B cell (primary cell): ENCODE measurements around the gene NIT2. TPM values are rescaled to one million over a fixed set of nuclear protein-coding genes. Genes with fewer than 3 reads are reported as not detected.
"Not testable (repeated sequence)": the region's sequence is repeated elsewhere in the genome, so short reads cannot be mapped to it uniquely, and the experiment has no call there.

Experiments used
- ATAC-seq: fragments of 200-7000 bp; cut with Tn5 transposase; one replicate; pipeline ENCODE4 v1.10.0; 2021; ENCODE audit warnings: low read depth, mild to moderate bottlenecking, moderate number of reproducible peaks, moderate library complexity
- CTCF ChIA-PET: fragments of 350-600 bp; sonication (Branson Sonifier 250); formaldehyde crosslinking; loops from one replicate; lab custom pipeline; 2021; ENCODE audit warnings: antibody characterized with exemption, inconsistent platforms; lab: Charles Lee
- POLR2A ChIA-PET: fragments of 350-600 bp; sonication (Branson Sonifier 250); formaldehyde crosslinking; loops from one replicate; lab custom pipeline; 2021; ENCODE audit warnings: antibody characterized with exemption; lab: Charles Lee
- DNase-seq: peaks from one replicate; pipeline ENCODE4 v3.0.0; 2013
- H2AFZ ChIP-seq: 2 replicates; pipeline ENCODE4 v1.6.1; 2012; ENCODE audit warnings: mild to moderate bottlenecking, low read depth, low read length; ENCODE audit not compliant: insufficient read depth, poor library complexity, severe bottlenecking
- H3K27ac ChIP-seq, 2 donors: 1 replicate in 1 of 2; 2 replicates in 1 of 2; pipeline ENCODE4 v1.5.1; 2012 to 2013; ENCODE audit warnings: low read length in 2 of 2, mild to moderate bottlenecking in 2 of 2, moderate library complexity in 1 of 2
- H3K27me3 ChIP-seq, 4 experiments: fragments of 200-600 bp in 1 of 4; sonication (generic) in 1 of 4; replicated peaks in 1 of 4; 1 replicate in 2 of 4; 2 replicates in 2 of 4; pipeline versions ENCODE4 v1.6.1 to v1.7.0; 2013 to 2016; ENCODE audit warnings: low read length in 3 of 4, mild to moderate bottlenecking in 2 of 4, mixed read lengths in 1 of 4, moderate library complexity in 1 of 4; ENCODE audit not compliant: insufficient read depth in 4 of 4, control insufficient read depth in 3 of 4; ENCODE audit errors: control extremely low read depth in 1 of 4
- H3K36me3 ChIP-seq, 2 experiments: replicated peaks in 1 of 2; 1 replicate in 1 of 2; 2 replicates in 1 of 2; pipeline versions ENCODE4 v1.6.1 to v1.7.1; 2013; ENCODE audit warnings: low read length in 1 of 2; ENCODE audit not compliant: insufficient read depth in 2 of 2, control insufficient read depth in 1 of 2; ENCODE audit errors: control extremely low read depth in 1 of 2, extremely low read depth in 1 of 2
- H3K4me1 ChIP-seq, 2 donors: fragments of 200-600 bp in 1 of 2; sonication (generic) in 1 of 2; 1 replicate in 1 of 2; 2 replicates in 1 of 2; pipeline versions ENCODE4 v1.5.1 to v1.6.1; 2013 to 2017; ENCODE audit warnings: low read length in 2 of 2; ENCODE audit not compliant: control insufficient read depth in 2 of 2, insufficient read depth in 2 of 2
- H3K4me2 ChIP-seq: replicated peaks from 2 replicates; pipeline ENCODE3; 2012; ENCODE audit warnings: mild to moderate bottlenecking, low read depth, low read length; ENCODE audit not compliant: poor library complexity, severe bottlenecking
- H3K4me3 ChIP-seq, 5 experiments: fragments of 200-600 bp in 1 of 5; sonication (generic) in 1 of 5; 1 replicate in 3 of 5; 2 replicates in 2 of 5; pipeline versions ENCODE4 v1.5.1 to v1.7.0; 2011 to 2016; ENCODE audit warnings: low read length in 4 of 5, mild to moderate bottlenecking in 4 of 5, low read depth in 2 of 5, control low read depth in 1 of 5, moderate library complexity in 1 of 5; ENCODE audit not compliant: insufficient read depth in 1 of 5; ENCODE audit errors: control extremely low read depth in 1 of 5, extremely low read depth in 1 of 5
- H3K79me2 ChIP-seq: fragments of 200-600 bp; sonication (generic); one replicate; pipeline ENCODE4 v1.6.0; 2016; ENCODE audit warnings: low read length; ENCODE audit not compliant: control insufficient read depth, insufficient read depth
- H3K9ac ChIP-seq: fragments of 200-600 bp; sonication (generic); 2 replicates; pipeline ENCODE4 v1.6.1; 2017; ENCODE audit warnings: mild to moderate bottlenecking, low read length, moderate library complexity
- H3K9me3 ChIP-seq, 3 donors: one replicate each; pipeline versions ENCODE4 v1.6.1 to v1.7.1; 2013; ENCODE audit warnings: low read length in 2 of 3; ENCODE audit not compliant: control insufficient read depth in 2 of 3, insufficient read depth in 1 of 3; ENCODE audit errors: control extremely low read depth in 1 of 3
- H4K20me1 ChIP-seq: 2 replicates; pipeline ENCODE4 v1.6.0; 2012; ENCODE audit warnings: mild to moderate bottlenecking, low read length; ENCODE audit not compliant: insufficient read depth, control insufficient read depth, poor library complexity, severe bottlenecking
- H3K27ac Mint-ChIP-seq: one replicate; pipeline ENCODE4 v1.8.0; 2021; ENCODE audit warnings: mixed read lengths
- H3K27me3 Mint-ChIP-seq: one replicate; pipeline ENCODE4 v1.8.0; 2021; ENCODE audit warnings: mixed read lengths
- H3K4me1 Mint-ChIP-seq: one replicate; pipeline ENCODE4 v1.8.0; 2021; ENCODE audit warnings: mixed read lengths
- H3K4me3 Mint-ChIP-seq: one replicate; pipeline ENCODE4 v1.8.0; 2021; ENCODE audit warnings: mixed read lengths
- H3K9me3 Mint-ChIP-seq: one replicate; pipeline ENCODE4 v1.8.0; 2022; ENCODE audit warnings: mixed read lengths; ENCODE audit not compliant: insufficient read depth
- EZH2 ChIP-seq: IDR thresholded peaks from 2 replicates; pipeline ENCODE4 v1.6.1; 2012; ENCODE audit warnings: borderline replicate concordance, low read depth, mild to moderate bottlenecking, moderate library complexity, low read length; ENCODE audit not compliant: insufficient read depth, poor library complexity, severe bottlenecking
- WGBS: methylation state at CpG from one replicate; pipeline ENCODE4 v1.1.5; 2013; ENCODE audit warnings: missing lambda C conversion rate; ENCODE audit not compliant: insufficient coverage; 5-methylcytosine and 5-hydroxymethylcytosine counted together
- intact Hi-C: fragments of 100-400 bp; cut with micrococcal nuclease; formaldehyde crosslinking; loops from one replicate; pipeline ENCODE4 v1.10.0; 2022
- polyA plus RNA-seq: library from polyadenylated mRNA; depleted of rRNA; stranded (reverse); fragments of >200 nt; gene quantifications from 2 replicates; pipeline ENCODE4 v1.2.3, GENCODE V29; 2012
- total RNA-seq, 2 donors: library from RNA; stranded (reverse); fragments of 120-200 nt in 1 of 2; gene quantifications; 1 replicate in 1 of 2; 2 replicates in 1 of 2; pipeline versions ENCODE4 v1.2.3 to v1.2.4, GENCODE V29; 2013 to 2022
- TF ChIP-seq, protein P1 (sequence below): fragments of 200-600 bp; IDR thresholded peaks from one replicate; pipeline ENCODE4 v1.8.0; 2022; ENCODE audit warnings: antibody characterized with exemption, mild to moderate bottlenecking

The NIT2 gene
- total and polyA plus RNA-seq, 2 donors (not counting 1 experiment from before 2014, with no cell fraction given) = 32.4 to 36.5 TPM

DNA sequence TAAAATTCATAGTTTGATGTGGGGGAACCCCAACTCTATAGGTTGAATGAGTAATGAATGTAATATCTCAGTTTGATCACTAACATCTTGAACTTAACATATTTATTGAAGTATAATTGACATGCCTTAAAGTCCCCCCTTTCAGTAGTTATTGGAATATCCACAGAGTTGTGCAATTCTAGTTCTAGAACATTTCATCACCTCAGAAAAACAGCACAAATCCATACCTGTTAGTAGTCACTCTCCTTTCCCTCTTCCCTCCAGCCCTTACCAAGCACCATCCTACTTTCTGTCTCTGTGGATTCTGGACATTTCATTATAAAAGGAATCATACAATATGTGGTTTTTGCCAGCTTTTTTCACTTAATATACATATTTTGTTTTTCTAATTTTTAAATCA, 8.7 kb upstream of the NIT2 start:
- peaks cover 7 to 17% of the 10 kb centered on the region in 2 experiments for H3K36me3 ChIP-seq
- H2AFZ ChIP-seq = no peak overlapping the region
- no peaks in the 10 kb centered on the region for H4K20me1 ChIP-seq
- Mint-ChIP-seq H3K4me3 (no peak overlapping the region), H3K9me3 (peaks cover 5% of the 10 kb centered on the region), H3K27ac (no peak overlapping the region), H3K4me1 (no peaks in the 10 kb centered on the region), H3K27me3 (no peaks in the 10 kb centered on the region)
- H3K4me1 ChIP-seq = no peaks in the 10 kb centered on the region
- no peak overlapping the region for H3K27ac ChIP-seq
- H3K79me2 ChIP-seq = no peaks in the 10 kb centered on the region
- TF ChIP-seq EZH2 = no peak
- TF ChIP-seq, protein P1, sequence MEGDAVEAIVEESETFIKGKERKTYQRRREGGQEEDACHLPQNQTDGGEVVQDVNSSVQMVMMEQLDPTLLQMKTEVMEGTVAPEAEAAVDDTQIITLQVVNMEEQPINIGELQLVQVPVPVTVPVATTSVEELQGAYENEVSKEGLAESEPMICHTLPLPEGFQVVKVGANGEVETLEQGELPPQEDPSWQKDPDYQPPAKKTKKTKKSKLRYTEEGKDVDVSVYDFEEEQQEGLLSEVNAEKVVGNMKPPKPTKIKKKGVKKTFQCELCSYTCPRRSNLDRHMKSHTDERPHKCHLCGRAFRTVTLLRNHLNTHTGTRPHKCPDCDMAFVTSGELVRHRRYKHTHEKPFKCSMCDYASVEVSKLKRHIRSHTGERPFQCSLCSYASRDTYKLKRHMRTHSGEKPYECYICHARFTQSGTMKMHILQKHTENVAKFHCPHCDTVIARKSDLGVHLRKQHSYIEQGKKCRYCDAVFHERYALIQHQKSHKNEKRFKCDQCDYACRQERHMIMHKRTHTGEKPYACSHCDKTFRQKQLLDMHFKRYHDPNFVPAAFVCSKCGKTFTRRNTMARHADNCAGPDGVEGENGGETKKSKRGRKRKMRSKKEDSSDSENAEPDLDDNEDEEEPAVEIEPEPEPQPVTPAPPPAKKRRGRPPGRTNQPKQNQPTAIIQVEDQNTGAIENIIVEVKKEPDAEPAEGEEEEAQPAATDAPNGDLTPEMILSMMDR = no peak
- DNase-seq (no peak), ATAC-seq (no peak)
- intact Hi-C loops = no loop called here
- H3K9ac ChIP-seq = no peak overlapping the region
- no peaks in the 10 kb centered on the region for H3K27me3 ChIP-seq
- ChIA-PET POLR2A (no interaction called here), CTCF (no interaction called here)
- no peak overlapping the region for H3K4me3 ChIP-seq
- no peaks in the 10 kb centered on the region for H3K9me3 ChIP-seq
- no peak overlapping the region for H3K4me2 ChIP-seq

DNA sequence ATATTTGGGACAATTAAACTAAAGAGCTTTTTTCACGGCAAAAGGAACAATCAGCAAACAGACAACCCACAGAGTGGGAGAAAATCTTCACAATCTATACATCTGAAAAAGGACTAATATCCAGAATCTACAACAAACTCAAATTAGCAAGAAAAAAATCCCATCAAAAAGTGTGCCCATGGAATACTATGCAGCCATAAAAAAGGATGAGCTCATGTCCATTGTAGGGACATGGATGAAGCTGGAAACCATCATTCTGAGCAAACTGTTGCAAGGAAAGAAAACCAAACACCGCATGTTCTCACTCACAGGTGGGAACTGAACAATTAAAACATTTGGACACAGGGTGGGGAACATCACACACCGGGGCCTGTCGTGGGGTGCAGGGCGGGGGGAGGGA, 7.2 kb upstream of the NIT2 start:
- DNase-seq, H3K4me3 ChIP-seq, H4K20me1 ChIP-seq, ATAC-seq, H3K4me2 ChIP-seq, H3K9me3 ChIP-seq, H3K27me3 ChIP-seq, H3K79me2 ChIP-seq, H3K9me3 Mint-ChIP-seq, intact Hi-C loops, H3K4me1 Mint-ChIP-seq, H3K9ac ChIP-seq, POLR2A ChIA-PET, H3K4me1 ChIP-seq, CTCF ChIA-PET, H3K27ac Mint-ChIP-seq, H2AFZ ChIP-seq, H3K4me3 Mint-ChIP-seq, H3K27me3 Mint-ChIP-seq, H3K27ac ChIP-seq: not testable (repeated sequence)
- 100% methylated on average over 2 of the region's 5 CpGs for WGBS
- peaks cover 0 to 10% of the 10 kb centered on the region in 2 experiments for H3K36me3 ChIP-seq
